GM13977 (cell line): Measurements from ENCODE around the gene RACK1.
"Not testable (repeated sequence)": the region's sequence is repeated elsewhere in the genome, so short reads cannot be mapped to it uniquely, and the experiment has no call there.

ENCODE experiments used
- DNase-seq: peaks from one replicate; pipeline ENCODE4 v3.0.0; 2012; ENCODE audit warnings: low spot score
- in situ Hi-C: fragments of 300-500 bp; cut with MboI; formaldehyde crosslinking; loops from one replicate; pipeline ENCODE4 v1.12.0; 2022; ENCODE audit warnings: low sequenced_read_pairs, low pct_unique_long_range_greater_than_20kb, mixed read lengths, inconsistent platforms; ENCODE audit not compliant: unreplicated experiment
- TF ChIP-seq, protein P1 (sequence below): IDR thresholded peaks from 2 replicates; pipeline ENCODE4 v1.5.1; 2012; ENCODE audit warnings: mild to moderate bottlenecking, control low read depth; ENCODE audit not compliant: insufficient read depth; ENCODE audit errors: extremely low read depth, missing control alignments

RACK1 gene

DNA sequence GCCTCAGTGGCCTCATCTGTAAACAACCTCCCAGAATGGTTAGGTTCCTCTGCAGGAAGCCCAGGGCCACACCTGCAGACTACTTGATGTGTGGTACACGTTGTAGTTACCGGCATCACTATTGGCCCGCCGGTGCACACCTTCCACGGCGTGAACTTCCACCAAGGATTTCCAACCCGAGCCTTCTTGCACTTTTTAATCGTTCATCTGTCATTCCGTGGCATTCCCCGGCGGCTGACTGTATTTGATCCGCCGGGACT lies 26.0 kb downstream of the RACK1 start:
- DNase-seq, result no peak
- TF ChIP-seq, protein P1, sequence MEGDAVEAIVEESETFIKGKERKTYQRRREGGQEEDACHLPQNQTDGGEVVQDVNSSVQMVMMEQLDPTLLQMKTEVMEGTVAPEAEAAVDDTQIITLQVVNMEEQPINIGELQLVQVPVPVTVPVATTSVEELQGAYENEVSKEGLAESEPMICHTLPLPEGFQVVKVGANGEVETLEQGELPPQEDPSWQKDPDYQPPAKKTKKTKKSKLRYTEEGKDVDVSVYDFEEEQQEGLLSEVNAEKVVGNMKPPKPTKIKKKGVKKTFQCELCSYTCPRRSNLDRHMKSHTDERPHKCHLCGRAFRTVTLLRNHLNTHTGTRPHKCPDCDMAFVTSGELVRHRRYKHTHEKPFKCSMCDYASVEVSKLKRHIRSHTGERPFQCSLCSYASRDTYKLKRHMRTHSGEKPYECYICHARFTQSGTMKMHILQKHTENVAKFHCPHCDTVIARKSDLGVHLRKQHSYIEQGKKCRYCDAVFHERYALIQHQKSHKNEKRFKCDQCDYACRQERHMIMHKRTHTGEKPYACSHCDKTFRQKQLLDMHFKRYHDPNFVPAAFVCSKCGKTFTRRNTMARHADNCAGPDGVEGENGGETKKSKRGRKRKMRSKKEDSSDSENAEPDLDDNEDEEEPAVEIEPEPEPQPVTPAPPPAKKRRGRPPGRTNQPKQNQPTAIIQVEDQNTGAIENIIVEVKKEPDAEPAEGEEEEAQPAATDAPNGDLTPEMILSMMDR, result no peak

DNA sequence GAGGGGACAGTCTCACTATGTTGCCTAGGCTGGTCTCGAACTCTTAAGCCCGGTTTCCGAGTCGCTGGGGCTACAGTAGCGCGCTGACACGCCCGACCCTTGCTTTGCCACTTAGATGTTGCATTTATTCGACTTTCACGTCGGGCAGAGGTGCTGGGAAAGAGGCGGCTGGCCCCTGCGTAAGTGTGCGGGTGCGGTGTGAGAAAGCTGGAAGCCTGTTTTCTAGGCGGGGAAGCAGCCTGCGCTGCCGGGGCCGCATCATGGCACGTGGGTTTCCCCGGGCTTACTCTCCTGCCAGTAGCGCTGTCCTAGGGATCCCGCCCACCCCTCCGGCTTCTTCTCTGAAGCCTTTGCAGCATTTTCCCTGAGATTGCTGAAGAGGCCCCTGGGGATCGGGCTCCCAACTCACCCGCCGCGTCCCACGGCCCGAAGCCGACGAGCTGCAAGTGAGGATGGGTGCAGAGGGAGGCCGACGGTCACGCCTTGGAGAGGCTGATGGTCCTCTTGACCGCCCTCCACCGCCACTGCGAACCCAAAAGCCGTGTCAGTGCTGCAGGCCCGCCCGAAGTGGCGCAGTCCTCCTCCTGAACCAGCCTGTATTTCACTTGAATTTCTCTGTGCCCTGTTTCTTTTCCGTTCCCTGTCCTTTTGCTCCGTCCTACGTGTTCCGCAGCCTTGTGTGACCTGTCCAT lies 26.4 kb downstream of the RACK1 start:
- TF ChIP-seq, protein P1, result peak; percentile 15
- in situ Hi-C loops, result no loop called here
- no peak for DNase-seq

More for the DNA sequence above, 26.0 kb downstream of the RACK1 start:
- in situ Hi-C loops, result no loop called here

DNA sequence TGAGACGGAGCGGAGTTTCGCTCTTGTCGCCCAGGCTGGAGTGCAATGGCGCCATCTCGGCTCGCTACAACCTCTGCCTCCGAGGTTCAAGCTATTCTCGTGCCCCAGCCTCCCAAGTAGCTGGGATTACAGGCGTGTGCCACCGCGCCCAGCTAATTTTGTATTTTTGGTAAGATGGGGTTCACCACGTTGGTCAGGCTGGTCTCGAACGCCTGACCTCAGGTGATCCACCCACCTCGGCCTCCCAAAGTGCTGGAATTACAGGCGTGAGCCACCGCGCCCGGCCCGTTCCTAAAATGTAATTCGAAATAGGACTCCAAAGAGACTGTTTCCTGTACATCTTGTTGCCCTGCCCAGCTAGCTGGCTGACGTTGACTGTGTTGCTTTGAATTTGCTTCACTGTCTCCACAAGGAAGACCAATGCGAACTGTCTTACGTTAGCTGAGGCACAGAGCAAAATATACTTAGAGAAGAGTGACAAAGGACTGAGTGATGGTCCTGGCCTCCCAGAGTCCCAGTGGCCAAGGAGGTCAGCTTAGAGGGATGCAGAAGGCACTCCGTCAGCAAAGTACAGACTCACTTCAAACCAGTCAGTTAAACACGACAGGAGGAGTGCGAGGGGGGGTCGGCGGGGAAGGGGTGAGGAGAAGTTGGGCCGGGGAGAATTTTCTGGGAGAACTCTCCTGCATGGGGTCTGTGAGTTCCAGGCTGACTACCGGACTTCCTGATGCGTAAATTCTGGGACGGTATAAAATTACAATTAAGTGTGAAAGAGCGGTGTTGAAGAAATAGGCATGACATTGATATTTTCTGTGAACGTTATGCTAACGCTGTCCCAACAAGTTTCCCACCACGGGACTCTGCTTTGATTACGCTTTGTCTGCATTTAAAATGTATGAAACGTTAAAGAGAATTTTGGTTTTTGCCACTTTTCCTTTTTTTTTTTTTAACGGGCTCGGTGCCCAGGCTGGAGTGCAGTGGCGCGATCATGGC lies 27.4 kb downstream of the RACK1 start:
- TF ChIP-seq, protein P1, result no peak
- DNase-seq, result no peak
- in situ Hi-C loops, result no loop called here

DNA sequence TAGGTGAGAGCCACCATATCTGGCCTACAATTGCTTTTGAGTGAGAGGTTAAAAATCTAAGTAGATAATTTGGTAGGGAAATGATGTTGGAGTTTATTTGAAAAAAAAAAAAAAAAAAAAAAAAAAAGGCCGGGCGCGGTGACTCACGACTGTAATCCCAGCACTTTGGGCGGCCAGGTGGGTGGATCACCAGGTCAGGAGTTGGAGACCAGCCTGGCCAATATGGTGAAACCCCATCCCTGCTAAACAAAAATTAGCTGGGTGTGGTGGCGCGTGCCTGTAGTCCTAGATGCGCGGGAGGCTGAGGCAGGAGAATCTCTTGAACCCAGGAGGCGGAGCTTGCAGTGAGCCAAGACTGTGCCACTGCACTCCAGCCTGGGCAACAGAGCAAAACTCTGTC lies 29.5 kb downstream of the RACK1 start:
- in situ Hi-C loops, DNase-seq: not testable (repeated sequence)

DNA sequence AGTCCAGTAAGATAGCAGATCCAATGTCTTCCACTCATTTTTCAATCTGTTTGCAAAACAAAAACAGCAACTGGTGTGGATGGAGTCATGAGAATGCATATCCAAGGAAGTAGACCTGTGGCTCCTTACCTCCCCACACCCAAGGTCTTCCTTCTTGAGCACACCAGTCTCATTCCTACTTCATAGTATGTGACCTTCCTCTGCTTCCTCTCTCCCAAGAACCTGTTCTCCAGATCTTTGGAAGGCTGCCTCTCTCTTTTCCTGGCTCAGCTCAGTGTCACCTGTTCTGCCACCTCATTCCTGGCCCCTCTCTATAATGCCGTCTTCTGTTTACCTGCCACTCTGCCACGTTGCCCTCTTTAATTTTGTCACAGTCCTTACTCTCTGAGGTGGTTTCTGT lies 30.8 kb downstream of the RACK1 start:
- in situ Hi-C loops, result no loop called here
- no peak for DNase-seq

DNA sequence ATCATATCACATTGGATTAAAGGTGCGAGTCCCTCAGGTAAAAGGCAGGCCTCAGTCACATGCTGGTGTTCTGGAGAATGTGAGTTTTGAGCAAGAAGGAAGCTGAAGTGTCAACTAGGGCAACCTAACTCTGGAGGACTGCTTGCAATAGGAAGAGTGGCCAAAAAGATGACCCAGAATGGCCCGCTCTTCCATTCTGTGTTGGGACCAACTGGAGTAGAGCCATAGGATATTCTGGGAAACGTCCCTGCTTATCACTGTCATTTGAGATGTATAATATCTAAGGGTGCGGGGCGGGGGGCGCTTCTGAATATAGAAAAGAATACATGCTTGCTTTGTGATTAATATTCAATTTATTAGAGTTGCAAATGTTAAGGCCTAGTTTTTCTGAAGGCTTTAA lies 31.6 kb downstream of the RACK1 start:
- TF ChIP-seq, protein P1, result no peak
- in situ Hi-C loops, result no loop called here
- DNase-seq, result no peak

More for the DNA sequence above, 30.8 kb downstream of the RACK1 start:
- TF ChIP-seq, protein P1, result no peak

DNA sequence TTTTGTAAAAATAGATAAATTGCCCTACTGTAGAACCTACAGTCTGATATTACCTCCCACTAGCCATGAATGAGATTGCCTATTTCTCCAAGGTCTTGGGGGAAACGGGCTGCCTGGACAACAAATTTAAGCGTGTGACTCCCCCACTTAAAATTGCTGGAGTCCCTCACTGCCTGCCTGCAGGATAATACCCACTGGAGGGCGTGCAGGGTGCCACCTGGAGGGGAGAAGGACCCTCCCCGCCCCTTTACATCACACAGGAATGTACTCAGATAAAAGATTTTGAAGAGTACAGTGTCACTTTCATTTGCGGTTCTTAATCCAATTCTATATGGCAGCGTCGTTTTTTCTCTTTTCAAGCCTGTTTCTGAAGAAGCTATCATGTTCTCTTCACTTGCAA lies 32.5 kb downstream of the RACK1 start:
- in situ Hi-C loops, result no loop called here
- TF ChIP-seq, protein P1, result peak; percentile 11
- no peak for DNase-seq

DNA sequence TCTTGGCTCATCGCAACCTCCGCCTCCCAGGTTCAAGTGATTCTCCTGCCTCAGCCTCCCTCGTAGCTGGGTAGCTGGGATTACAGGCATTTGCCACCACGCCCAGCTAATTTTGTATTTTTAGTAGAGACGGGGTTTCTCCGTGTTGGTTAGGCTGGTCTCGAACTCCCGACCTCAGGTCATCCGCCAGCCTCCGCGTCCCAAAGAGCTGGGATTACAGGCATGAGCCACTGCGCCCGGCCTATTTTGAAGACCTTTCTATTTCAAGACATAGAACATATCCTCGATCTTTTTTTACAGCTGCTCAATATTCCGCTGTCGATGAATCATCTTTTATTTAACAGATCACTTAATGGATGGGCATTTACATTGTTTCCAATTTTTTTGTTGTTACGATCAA lies 33.0 kb downstream of the RACK1 start:
- DNase-seq, in situ Hi-C loops: not testable (repeated sequence)

DNA sequence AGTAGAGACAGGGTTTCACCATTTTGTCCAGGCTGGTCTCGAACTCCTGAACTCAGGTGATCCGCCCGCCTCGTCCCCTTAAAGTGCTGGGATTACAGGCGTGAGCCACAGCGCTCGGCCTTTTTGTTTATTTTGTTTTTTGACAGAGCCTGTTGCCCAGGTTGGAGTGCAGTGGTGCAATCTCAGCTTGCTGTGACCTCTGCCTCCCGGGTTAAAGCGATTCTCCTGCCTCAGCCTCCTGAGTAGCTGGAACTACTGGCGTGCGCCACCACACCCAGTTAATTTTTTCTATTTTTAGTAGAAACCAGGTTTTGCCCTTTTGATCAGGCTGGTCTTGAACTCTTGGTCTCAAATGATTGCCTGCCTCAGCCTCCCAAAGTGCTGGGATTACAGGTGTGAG lies 33.6 kb downstream of the RACK1 start:
- in situ Hi-C loops, result not testable (repeated sequence)

DNA sequence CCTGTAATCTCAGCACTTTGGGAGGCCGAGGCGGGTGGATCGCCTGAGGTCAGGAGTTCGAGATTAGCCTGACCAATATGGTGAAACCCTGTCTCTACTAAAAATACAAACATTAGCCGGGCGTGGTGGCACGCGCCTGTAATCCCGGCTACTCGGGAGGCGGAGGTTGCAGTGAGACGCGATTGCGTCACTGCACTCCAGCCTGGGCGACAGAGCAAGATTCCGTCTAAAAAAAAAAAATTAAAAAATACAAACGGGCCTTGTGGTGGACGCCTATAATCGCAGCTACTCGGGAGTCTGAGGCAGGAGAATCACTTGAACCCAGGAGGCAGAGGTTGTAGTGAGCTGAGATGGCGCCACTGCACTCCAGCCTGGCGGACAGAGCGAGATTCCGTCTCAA lies 34.7 kb downstream of the RACK1 start:
- in situ Hi-C loops, result not testable (repeated sequence)

More for the DNA sequence above, 33.6 kb downstream of the RACK1 start:
- DNase-seq, result not testable (repeated sequence)

More for the DNA sequence above, 34.7 kb downstream of the RACK1 start:
- not testable (repeated sequence) for DNase-seq
